Suprapubic skin (tissue), 4 donors: ENCODE measurements around the gene CHRNB2. TPM values are rescaled to one million over a fixed set of nuclear protein-coding genes. Genes with fewer than 3 reads are reported as not detected.

Experiments used
- DNase-seq, 2 donors: peaks; one replicate each; pipeline ENCODE4 v3.0.0-alpha.2; 2019; ENCODE audit warnings: low spot score in 2 of 2
- H3K27ac ChIP-seq: fragments of 200-600 bp; sonication (generic); one replicate; pipeline ENCODE4 v1.5.1; 2019
- H3K27me3 ChIP-seq: fragments of 200-600 bp; sonication (generic); one replicate; pipeline ENCODE4 v1.5.1; 2019
- H3K36me3 ChIP-seq: fragments of 200-600 bp; sonication (generic); one replicate; pipeline ENCODE4 v1.5.1; 2019
- H3K4me1 ChIP-seq: fragments of 200-600 bp; sonication (generic); one replicate; pipeline ENCODE4 v1.5.1; 2019
- H3K4me3 ChIP-seq: fragments of 200-600 bp; sonication (generic); one replicate; pipeline ENCODE4 v1.5.1; 2019; ENCODE audit warnings: mild to moderate bottlenecking
- H3K9me3 ChIP-seq: fragments of 200-600 bp; sonication (generic); one replicate; pipeline ENCODE4 v1.5.1; 2019
- CTCF ChIP-seq, 2 donors: fragments of 200-600 bp in 1 of 2; fragments of 450-650 bp in 1 of 2; sonication (generic) in 1 of 2; IDR thresholded peaks; one replicate each; pipeline ENCODE4 v1.5.1; 2016 to 2019; ENCODE audit warnings: antibody characterized with exemption in 2 of 2, mild to moderate bottlenecking in 1 of 2, moderate library complexity in 1 of 2
- EP300 ChIP-seq: sonication (generic); formaldehyde crosslinking; IDR thresholded peaks from one replicate; pipeline ENCODE4 v1.6.1; 2017; ENCODE audit warnings: antibody characterized with exemption
- POLR2A ChIP-seq, 2 donors: fragments of 450-650 bp; IDR thresholded peaks; one replicate each; pipeline ENCODE4 v1.6.1; 2017; ENCODE audit warnings: antibody characterized with exemption in 2 of 2, mild to moderate bottlenecking in 2 of 2, moderate library complexity in 2 of 2
- POLR2AphosphoS5 ChIP-seq, 3 donors: sonication (generic); formaldehyde crosslinking; IDR thresholded peaks; one replicate each; pipeline ENCODE4 v1.6.1; 2017; ENCODE audit warnings: antibody characterized with exemption in 3 of 3
- WGBS: methylation state at CpG from one replicate; pipeline ENCODE4 v1.1.5; 2018; 5-methylcytosine and 5-hydroxymethylcytosine counted together
- total RNA-seq, 4 donors: library from RNA; depleted of rRNA; stranded (reverse); fragments of >200 nt; gene quantifications; one replicate each; pipeline ENCODE4 v1.1.0, GENCODE V29; 2016

Gene CHRNB2
- total RNA-seq, 4 donors from 2014 or later: 0.26 to 0.83 (median 0.33) TPM

GRCh38 chr1:154593390-154593789, 25.8 kb downstream of the CHRNB2 start:
- peaks cover 100% of the 10 kb centered on the region for H3K36me3 ChIP-seq
- no peaks in the 10 kb centered on the region for H3K27me3 ChIP-seq
- no peaks in the 10 kb centered on the region for H3K4me1 ChIP-seq
- TF ChIP-seq POLR2AphosphoS5 (IDR thresholded peaks at IDR 0.05) (no peak), CTCF (IDR thresholded peaks at IDR 0.05) (no peak), POLR2A (IDR thresholded peaks at IDR 0.05) (no peak), EP300 (no peak)
- no peak for DNase-seq
- H3K4me3 ChIP-seq: no peak overlapping the region
- H3K9me3 ChIP-seq: no peaks in the 10 kb centered on the region
- H3K27ac ChIP-seq: no peak overlapping the region

GRCh38 chr1:154594811-154595210, 27.2 kb downstream of the CHRNB2 start:
- peaks cover 9% of the 10 kb centered on the region for H3K4me1 ChIP-seq
- H3K36me3 ChIP-seq: peaks cover 100% of the 10 kb centered on the region
- H3K9me3 ChIP-seq: no peaks in the 10 kb centered on the region
- no peak overlapping the region for H3K27ac ChIP-seq
- no peak for DNase-seq
- H3K27me3 ChIP-seq: no peaks in the 10 kb centered on the region
- TF ChIP-seq POLR2A (IDR thresholded peaks at IDR 0.05) (no peak), CTCF (IDR thresholded peaks at IDR 0.05) (no peak), POLR2AphosphoS5 (IDR thresholded peaks at IDR 0.05) (no peak), EP300 (no peak)
- H3K4me3 ChIP-seq: no peak overlapping the region
- 85% methylated on average over 7 of the region's 7 CpGs for WGBS

GRCh38 chr1:154595621-154596020, 28.0 kb downstream of the CHRNB2 start:
- H3K27me3 ChIP-seq: no peaks in the 10 kb centered on the region
- H3K27ac ChIP-seq: no peak overlapping the region
- WGBS: 88% methylated on average over 1 of the region's 1 CpG
- H3K9me3 ChIP-seq: no peaks in the 10 kb centered on the region
- H3K4me3 ChIP-seq: no peak overlapping the region
- DNase-seq: no peak
- peaks cover 10% of the 10 kb centered on the region for H3K4me1 ChIP-seq
- TF ChIP-seq POLR2AphosphoS5 (IDR thresholded peaks at IDR 0.05) (no peak), EP300 (no peak)
- peaks cover 99% of the 10 kb centered on the region for H3K36me3 ChIP-seq

- DNase-seq: no peak
- Histone ChIP-seq H3K4me1 (peaks cover 23% of the 10 kb centered on the region), H3K4me3 (no peak overlapping the region), H3K36me3 (peaks cover 88% of the 10 kb centered on the region), H3K27me3 (no peaks in the 10 kb centered on the region), H3K27ac (no peak overlapping the region), H3K9me3 (no peaks in the 10 kb centered on the region)
- 57% methylated on average over 3 of the region's 3 CpGs for WGBS
- TF ChIP-seq CTCF (IDR thresholded peaks at IDR 0.05) (no peak), EP300 (no peak), POLR2AphosphoS5 (IDR thresholded peaks at IDR 0.05) (no peak), POLR2A (IDR thresholded peaks at IDR 0.05) (no peak)
These were observed 31.5 kb downstream of the CHRNB2 start for GRCh38 chr1:154598871-154599635.

GRCh38 chr1:154599658-154600057, 32.1 kb downstream of the CHRNB2 start:
- 59% methylated on average over 3 of the region's 3 CpGs for WGBS
- TF ChIP-seq EP300: no peak
- no peak for TF ChIP-seq CTCF (IDR thresholded peaks at IDR 0.05)
- TF ChIP-seq POLR2A (IDR thresholded peaks at IDR 0.05): no peak
- TF ChIP-seq POLR2AphosphoS5 (IDR thresholded peaks at IDR 0.05): no peak
- H3K4me3 ChIP-seq: no peak overlapping the region
- DNase-seq: no peak
- peaks cover 29% of the 10 kb centered on the region for H3K4me1 ChIP-seq
- no peaks in the 10 kb centered on the region for H3K27me3 ChIP-seq
- H3K36me3 ChIP-seq: peaks cover 82% of the 10 kb centered on the region
- H3K9me3 ChIP-seq: no peaks in the 10 kb centered on the region
- H3K27ac ChIP-seq: no peak overlapping the region
